Tibial artery (tissue), 4 donors: ENCODE measurements around the gene MLLT10.

Experiments used
- DNase-seq, 2 donors: peaks; one replicate each; pipeline ENCODE4 v3.0.0-alpha.2; 2019
- H3K27ac ChIP-seq, 2 donors: fragments of 200-600 bp; sonication (generic) in 1 of 2; 1 replicate in 1 of 2; 2 replicates in 1 of 2; pipeline ENCODE4 v1.5.1; 2018 to 2019; ENCODE audit warnings: mild to moderate bottlenecking in 1 of 2
- H3K27me3 ChIP-seq, 2 donors: fragments of 200-600 bp; sonication (generic) in 1 of 2; one replicate each; pipeline versions ENCODE4 v1.5.1 to v1.6.0; 2016 to 2019
- H3K36me3 ChIP-seq, 3 donors: fragments of 200-600 bp; sonication (generic) in 2 of 3; one replicate each; pipeline ENCODE4 v1.5.1; 2016 to 2019; ENCODE audit warnings: mild to moderate bottlenecking in 2 of 3
- H3K4me1 ChIP-seq, 4 donors: fragments of 200-600 bp; sonication (generic) in 2 of 4; 1 replicate in 3 of 4; 2 replicates in 1 of 4; pipeline ENCODE4 v1.5.1; 2016 to 2019
- H3K4me3 ChIP-seq, 2 donors: fragments of 200-600 bp; sonication (generic) in 1 of 2; 1 replicate in 1 of 2; 2 replicates in 1 of 2; pipeline ENCODE4 v1.5.1; 2018 to 2019; ENCODE audit warnings: mild to moderate bottlenecking in 2 of 2
- H3K9me3 ChIP-seq, 3 donors: fragments of 200-600 bp; sonication (generic) in 1 of 3; one replicate each; pipeline ENCODE4 v1.5.1; 2016 to 2019
- intact Hi-C: fragments of 100-400 bp; cut with DNase I; formaldehyde crosslinking; loops from one replicate; pipeline ENCODE4 v1.15.0; 2023; ENCODE audit warnings: low total_unique reads
- TF ChIP-seq, protein P1 (sequence below), 2 experiments: fragments of 200-600 bp in 1 of 2; fragments of 450-650 bp in 1 of 2; IDR thresholded peaks; one replicate each; pipeline ENCODE4 v1.5.1; 2017 to 2019; ENCODE audit warnings: antibody characterized with exemption in 2 of 2, mild to moderate bottlenecking in 1 of 2, moderate library complexity in 1 of 2

The MLLT10 gene

GRCh38 chr10:21769041-21769440 lies 235.0 kb downstream of the MLLT10 start:
- Histone ChIP-seq H3K27me3 (no peaks in the 10 kb centered on the region), H3K9me3 (no peaks in the 10 kb centered on the region), H3K4me1 (no peaks in the 10 kb centered on the region), H3K27ac (no peak overlapping the region), H3K36me3 (no peaks in the 10 kb centered on the region), H3K4me3 (no peak overlapping the region)
- TF ChIP-seq, protein P1, sequence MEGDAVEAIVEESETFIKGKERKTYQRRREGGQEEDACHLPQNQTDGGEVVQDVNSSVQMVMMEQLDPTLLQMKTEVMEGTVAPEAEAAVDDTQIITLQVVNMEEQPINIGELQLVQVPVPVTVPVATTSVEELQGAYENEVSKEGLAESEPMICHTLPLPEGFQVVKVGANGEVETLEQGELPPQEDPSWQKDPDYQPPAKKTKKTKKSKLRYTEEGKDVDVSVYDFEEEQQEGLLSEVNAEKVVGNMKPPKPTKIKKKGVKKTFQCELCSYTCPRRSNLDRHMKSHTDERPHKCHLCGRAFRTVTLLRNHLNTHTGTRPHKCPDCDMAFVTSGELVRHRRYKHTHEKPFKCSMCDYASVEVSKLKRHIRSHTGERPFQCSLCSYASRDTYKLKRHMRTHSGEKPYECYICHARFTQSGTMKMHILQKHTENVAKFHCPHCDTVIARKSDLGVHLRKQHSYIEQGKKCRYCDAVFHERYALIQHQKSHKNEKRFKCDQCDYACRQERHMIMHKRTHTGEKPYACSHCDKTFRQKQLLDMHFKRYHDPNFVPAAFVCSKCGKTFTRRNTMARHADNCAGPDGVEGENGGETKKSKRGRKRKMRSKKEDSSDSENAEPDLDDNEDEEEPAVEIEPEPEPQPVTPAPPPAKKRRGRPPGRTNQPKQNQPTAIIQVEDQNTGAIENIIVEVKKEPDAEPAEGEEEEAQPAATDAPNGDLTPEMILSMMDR (IDR thresholded peaks at IDR 0.05) = no peak
- no peak for DNase-seq
- intact Hi-C loops = no loop called here

- intact Hi-C loops = no loop called here
- no peak overlapping the region for H3K4me3 ChIP-seq
- no peak overlapping the region for H3K27ac ChIP-seq
- no peak for DNase-seq
- no peaks in the 10 kb centered on the region for H3K9me3 ChIP-seq
- H3K36me3 ChIP-seq = no peaks in the 10 kb centered on the region
- H3K27me3 ChIP-seq = no peaks in the 10 kb centered on the region
- no peaks in the 10 kb centered on the region for H3K4me1 ChIP-seq
- TF ChIP-seq, protein P1 (IDR thresholded peaks at IDR 0.05) = no peak
Observed at GRCh38 chr10:21771219-21771618, 237.2 kb downstream of the MLLT10 start.

DNA sequence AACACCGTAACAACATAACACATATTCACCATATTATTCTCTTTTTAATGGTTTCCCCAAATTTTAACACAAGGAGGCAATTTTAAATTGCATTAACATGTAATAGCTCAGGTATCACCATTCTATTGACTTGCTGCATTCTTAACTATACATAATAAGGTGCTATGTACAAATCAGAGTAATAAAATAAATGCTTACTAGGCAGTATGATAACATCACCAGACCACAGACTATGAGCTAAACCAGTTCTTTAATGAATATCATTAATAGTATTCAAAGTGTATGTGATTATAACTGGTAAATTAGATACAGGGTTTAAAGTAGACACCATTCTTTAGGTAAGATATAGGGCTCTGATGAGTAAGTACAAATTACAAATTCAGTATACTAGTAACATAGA lies 242.9 kb downstream of the MLLT10 start:
- Histone ChIP-seq H3K36me3 (peaks cover 5 to 11% (median 6%) of the 10 kb centered on the region in 3 donors), H3K27ac (no peak overlapping the region), H3K27me3 (no peaks in the 10 kb centered on the region), H3K9me3 (no peaks in the 10 kb centered on the region), H3K4me3 (no peak overlapping the region), H3K4me1 (no peaks in the 10 kb centered on the region)
- intact Hi-C loops = no loop called here
- TF ChIP-seq, protein P1 (IDR thresholded peaks at IDR 0.05) = no peak
- no peak for DNase-seq

- no peaks in the 10 kb centered on the region for H3K36me3 ChIP-seq
- intact Hi-C loops = no loop called here
- no peak overlapping the region for H3K27ac ChIP-seq
- DNase-seq = no peak
- TF ChIP-seq, protein P1 (IDR thresholded peaks at IDR 0.05) = no peak
- no peaks in the 10 kb centered on the region for H3K27me3 ChIP-seq
- no peaks in the 10 kb centered on the region for H3K9me3 ChIP-seq
- H3K4me1 ChIP-seq = no peaks in the 10 kb centered on the region
- no peak overlapping the region for H3K4me3 ChIP-seq
Observed at GRCh38 chr10:21791276-21791675, 257.2 kb downstream of the MLLT10 start.
